Measurements from ENCODE around the gene KRT6A. TPM values are rescaled to one million over a fixed set of nuclear protein-coding genes. Genes with fewer than 3 reads are reported as not detected.

KRT6A gene
- total and polyA plus RNA-seq, 9 of the 15 experiments (the other 6 are each of a cell fraction or from before 2014, with no cell fraction given): 0.26 TPM; not detected in 8

- no peak for TF ChIP-seq ZNF431 (CRISPR knock-in tag; IDR thresholded peaks at IDR 0.05)
Observed at GRCh38 chr12:52473768-52474167, 19.3 kb downstream of the KRT6A start, which contains the start of gene KRT6C (continued).

DNA sequence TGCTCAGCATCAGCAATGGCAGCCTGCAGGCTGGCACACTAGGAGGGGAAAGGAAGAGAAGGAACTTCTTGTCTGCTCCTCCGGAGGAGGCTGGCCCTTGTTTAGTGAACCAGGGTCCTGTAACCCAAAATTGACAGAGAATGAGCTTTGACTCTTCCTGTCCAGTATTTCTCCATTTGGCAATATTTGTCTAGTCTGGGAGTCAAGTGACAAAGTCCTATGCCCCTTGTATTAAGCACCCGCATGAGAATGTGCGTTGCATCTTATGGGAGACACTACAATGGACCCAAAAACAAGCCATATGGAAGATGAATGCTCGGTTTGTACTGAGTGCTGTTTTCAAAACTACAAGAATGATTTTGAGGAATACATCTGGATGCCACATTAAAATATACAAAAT, 23.2 kb downstream of the KRT6A start:
- ChIA-PET POLR2A (no interaction called here), CTCF (ENCODE audit: low intra/inter-chr PET ratio) (no interaction called here)
- H3K9me3 ChIP-seq (replicated peaks; ENCODE audit: control insufficient read depth, insufficient read depth, low read depth, low read length): no peaks in the 10 kb centered on the region
- no peaks in the 10 kb centered on the region for H3K36me3 ChIP-seq (ENCODE audit: control insufficient read depth, insufficient read depth, low read length)
- ATAC-seq: no peak
- DNase-seq (ENCODE audit: extremely low read depth in 1 of 4, low spot score in 3 of 4): no peak
- 0% methylated on average over 4 of the region's 4 CpGs for WGBS (ENCODE audit: insufficient coverage, low coverage, missing lambda C conversion rate)
- FAIRE-seq: no peak
- H2AFZ ChIP-seq (ENCODE audit: low read depth, low read length): no peak overlapping the region
- H3K4me1 ChIP-seq (replicated peaks in 1 of 2; ENCODE audit: control insufficient read depth in 2 of 2, insufficient read depth in 2 of 2, low read length in 2 of 2): no peaks in the 10 kb centered on the region
- H4K20me1 ChIP-seq (replicated peaks; ENCODE audit: control insufficient read depth, insufficient read depth, low read length): no peaks in the 10 kb centered on the region; the same call in 1 of the 2 replicates
- H3K4me3 ChIP-seq: no peak overlapping the region
- peaks cover 6 to 8% of the 10 kb centered on the region in 2 experiments for H3K27me3 ChIP-seq (ENCODE audit: control insufficient read depth in 2 of 2, insufficient read depth in 2 of 2, low read length in 2 of 2)
- no TSS peak for BruUV-seq (replicated peaks)
- no peak overlapping the region for H3K27ac ChIP-seq (ENCODE audit: extremely low read depth, low read depth, low read length)
- TF ChIP-seq PTTG1 (tag; IDR thresholded peaks at IDR 0.05; ENCODE audit: low read depth) (no peak), ZNF655 (CRISPR knock-in tag; IDR thresholded peaks at IDR 0.05) (no peak), MXD1 (CRISPR knock-in tag; IDR thresholded peaks at IDR 0.05; ENCODE audit: borderline replicate concordance, poor library complexity, severe bottlenecking) (no peak), CHCHD3 (CRISPR knock-in tag; IDR thresholded peaks at IDR 0.05) (no peak), FOXP1 (CRISPR knock-in tag; IDR thresholded peaks at IDR 0.05) (no peak), NR1H2 (CRISPR knock-in tag; IDR thresholded peaks at IDR 0.05) (no peak), NELFE (IDR thresholded peaks at IDR 0.05; ENCODE audit: insufficient read depth, insufficient read length) (no peak)
- TF ChIP-seq, protein P1, sequence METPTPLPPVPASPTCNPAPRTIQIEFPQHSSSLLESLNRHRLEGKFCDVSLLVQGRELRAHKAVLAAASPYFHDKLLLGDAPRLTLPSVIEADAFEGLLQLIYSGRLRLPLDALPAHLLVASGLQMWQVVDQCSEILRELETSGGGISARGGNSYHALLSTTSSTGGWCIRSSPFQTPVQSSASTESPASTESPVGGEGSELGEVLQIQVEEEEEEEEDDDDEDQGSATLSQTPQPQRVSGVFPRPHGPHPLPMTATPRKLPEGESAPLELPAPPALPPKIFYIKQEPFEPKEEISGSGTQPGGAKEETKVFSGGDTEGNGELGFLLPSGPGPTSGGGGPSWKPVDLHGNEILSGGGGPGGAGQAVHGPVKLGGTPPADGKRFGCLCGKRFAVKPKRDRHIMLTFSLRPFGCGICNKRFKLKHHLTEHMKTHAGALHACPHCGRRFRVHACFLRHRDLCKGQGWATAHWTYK (CRISPR knock-in tag; IDR thresholded peaks at IDR 0.05): no peak
- in situ Hi-C loops (cut with MboI): no loop called here
- H3K79me2 ChIP-seq (ENCODE audit: control insufficient read depth, insufficient read depth, low read length): no peaks in the 10 kb centered on the region
- intact Hi-C loops (cut with micrococcal nuclease): no loop called here
- no peak overlapping the region for H3K4me2 ChIP-seq (ENCODE audit: insufficient read depth, low read length)
- H3K9ac ChIP-seq (ENCODE audit: insufficient read depth in 1 of 2, low read depth in 2 of 2, low read length in 2 of 2): no peak overlapping the region
- no peaks in the 10 kb centered on the region for H3K9me1 ChIP-seq (ENCODE audit: control insufficient read depth, insufficient read depth, low read length)
